ENCODE data around the gene HTR1D.

DNA sequence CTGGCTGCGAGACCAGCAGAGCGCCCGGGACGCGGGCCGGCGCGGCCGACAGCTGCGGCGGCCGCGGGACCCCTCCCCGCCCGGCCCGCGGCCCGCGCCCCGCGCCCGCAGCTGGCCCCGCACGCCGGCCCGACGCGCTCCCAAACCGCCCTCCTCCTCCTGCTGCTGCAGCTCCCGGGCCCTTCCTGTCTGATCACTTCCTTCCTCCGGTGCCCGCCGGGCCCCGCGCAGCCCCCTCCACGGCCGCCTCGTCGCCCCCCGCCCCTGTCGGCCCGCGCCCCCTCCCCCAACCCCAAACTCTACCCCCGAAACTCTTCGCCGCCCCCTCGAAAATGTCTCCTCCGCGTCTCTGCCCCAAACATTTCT, 49.2 kb downstream of the HTR1D start:
- TF ChIP-seq, protein P1, sequence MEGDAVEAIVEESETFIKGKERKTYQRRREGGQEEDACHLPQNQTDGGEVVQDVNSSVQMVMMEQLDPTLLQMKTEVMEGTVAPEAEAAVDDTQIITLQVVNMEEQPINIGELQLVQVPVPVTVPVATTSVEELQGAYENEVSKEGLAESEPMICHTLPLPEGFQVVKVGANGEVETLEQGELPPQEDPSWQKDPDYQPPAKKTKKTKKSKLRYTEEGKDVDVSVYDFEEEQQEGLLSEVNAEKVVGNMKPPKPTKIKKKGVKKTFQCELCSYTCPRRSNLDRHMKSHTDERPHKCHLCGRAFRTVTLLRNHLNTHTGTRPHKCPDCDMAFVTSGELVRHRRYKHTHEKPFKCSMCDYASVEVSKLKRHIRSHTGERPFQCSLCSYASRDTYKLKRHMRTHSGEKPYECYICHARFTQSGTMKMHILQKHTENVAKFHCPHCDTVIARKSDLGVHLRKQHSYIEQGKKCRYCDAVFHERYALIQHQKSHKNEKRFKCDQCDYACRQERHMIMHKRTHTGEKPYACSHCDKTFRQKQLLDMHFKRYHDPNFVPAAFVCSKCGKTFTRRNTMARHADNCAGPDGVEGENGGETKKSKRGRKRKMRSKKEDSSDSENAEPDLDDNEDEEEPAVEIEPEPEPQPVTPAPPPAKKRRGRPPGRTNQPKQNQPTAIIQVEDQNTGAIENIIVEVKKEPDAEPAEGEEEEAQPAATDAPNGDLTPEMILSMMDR (IDR thresholded peaks at IDR 0.05 in 2 of 3, conservative IDR thresholded peaks at IDR 0.05 in 1 of 3; ENCODE audit: borderline replicate concordance in 1 of 3, insufficient read depth in 1 of 3, low read depth in 2 of 3, low read length in 2 of 3), result no peak
- TF ChIP-seq, protein P2, sequence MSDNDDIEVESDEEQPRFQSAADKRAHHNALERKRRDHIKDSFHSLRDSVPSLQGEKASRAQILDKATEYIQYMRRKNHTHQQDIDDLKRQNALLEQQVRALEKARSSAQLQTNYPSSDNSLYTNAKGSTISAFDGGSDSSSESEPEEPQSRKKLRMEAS (IDR thresholded peaks at IDR 0.05), result no peak
- TF ChIP-seq SRF (IDR thresholded peaks at IDR 0.05; ENCODE audit: low read depth) (no peak), POLR2A (IDR thresholded peaks at IDR 0.05; ENCODE audit: borderline replicate concordance, extremely low read depth, insufficient read depth, insufficient read length) (no peak), POLR2AphosphoS5 (IDR thresholded peaks at IDR 0.05; ENCODE audit: low read depth, low read length) (no peak), EZH2 (IDR thresholded peaks at IDR 0.05) (no peak), EGR1 (IDR thresholded peaks at IDR 0.05; ENCODE audit: low read depth) (no peak), TCF7L2 (IDR thresholded peaks at IDR 0.05; ENCODE audit: borderline replicate concordance, extremely low read depth, insufficient read depth, insufficient read length) (no peak)
- TF ChIP-seq, protein P3, sequence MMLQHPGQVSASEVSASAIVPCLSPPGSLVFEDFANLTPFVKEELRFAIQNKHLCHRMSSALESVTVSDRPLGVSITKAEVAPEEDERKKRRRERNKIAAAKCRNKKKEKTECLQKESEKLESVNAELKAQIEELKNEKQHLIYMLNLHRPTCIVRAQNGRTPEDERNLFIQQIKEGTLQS (IDR thresholded peaks at IDR 0.05), result no peak
